ENCODE data around the gene CHADL.
A peak's percentile ranks its signal among the peaks of the same experiment; 100 is the strongest.

The CHADL gene

GRCh38 chr22:41230401-41230785 is 10.3 kb downstream of the CHADL start:
- DNase-seq (ENCODE audit: low read depth in 2 of 2): no peak

DNA sequence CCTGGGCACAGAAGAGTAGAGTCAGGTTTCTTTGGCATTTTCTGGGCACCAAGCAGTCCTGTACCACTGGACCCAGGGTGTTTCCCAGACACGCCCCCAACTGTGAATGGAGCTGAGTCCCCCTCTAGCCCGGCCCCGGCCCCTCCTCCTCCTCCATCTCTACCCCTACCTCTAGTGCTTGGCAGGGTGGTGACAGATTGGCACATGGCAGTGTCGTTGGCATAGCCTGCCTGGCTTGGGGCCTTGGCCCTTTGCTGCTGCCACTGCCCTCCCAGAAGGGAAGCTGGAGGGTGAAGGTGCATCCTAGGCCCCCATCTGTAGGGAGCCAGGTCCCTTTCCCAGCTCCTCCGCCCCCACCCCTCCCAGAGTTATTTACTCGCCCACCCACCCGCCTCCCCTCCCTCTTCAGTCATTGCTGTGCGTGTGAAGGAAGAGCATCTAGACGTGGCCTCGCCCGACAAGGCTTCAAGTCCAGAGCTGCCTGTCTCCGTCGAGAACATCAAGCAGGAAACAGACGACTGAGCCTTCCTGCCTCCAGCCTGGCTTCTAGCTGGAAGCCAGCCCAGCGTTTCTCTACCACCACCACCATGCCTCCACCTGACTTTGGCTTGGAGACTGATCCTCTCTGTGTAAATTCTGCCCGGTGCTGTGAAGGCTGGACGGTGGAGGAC is 10.9 kb downstream of the CHADL start:
- DNase-seq (ENCODE audit: low read depth in 2 of 2): no peak

GRCh38 chr22:41229215-41229614 is 11.5 kb downstream of the CHADL start:
- DNase-seq (ENCODE audit: low read depth in 2 of 2): no peak

- no peak for DNase-seq (ENCODE audit: low read depth in 2 of 2)
These were observed 13.7 kb downstream of the CHADL start for GRCh38 chr22:41226723-41227655.

GRCh38 chr22:41223535-41223934 is 17.2 kb downstream of the CHADL start:
- DNase-seq (ENCODE audit: low read depth in 2 of 2): no peak

DNA sequence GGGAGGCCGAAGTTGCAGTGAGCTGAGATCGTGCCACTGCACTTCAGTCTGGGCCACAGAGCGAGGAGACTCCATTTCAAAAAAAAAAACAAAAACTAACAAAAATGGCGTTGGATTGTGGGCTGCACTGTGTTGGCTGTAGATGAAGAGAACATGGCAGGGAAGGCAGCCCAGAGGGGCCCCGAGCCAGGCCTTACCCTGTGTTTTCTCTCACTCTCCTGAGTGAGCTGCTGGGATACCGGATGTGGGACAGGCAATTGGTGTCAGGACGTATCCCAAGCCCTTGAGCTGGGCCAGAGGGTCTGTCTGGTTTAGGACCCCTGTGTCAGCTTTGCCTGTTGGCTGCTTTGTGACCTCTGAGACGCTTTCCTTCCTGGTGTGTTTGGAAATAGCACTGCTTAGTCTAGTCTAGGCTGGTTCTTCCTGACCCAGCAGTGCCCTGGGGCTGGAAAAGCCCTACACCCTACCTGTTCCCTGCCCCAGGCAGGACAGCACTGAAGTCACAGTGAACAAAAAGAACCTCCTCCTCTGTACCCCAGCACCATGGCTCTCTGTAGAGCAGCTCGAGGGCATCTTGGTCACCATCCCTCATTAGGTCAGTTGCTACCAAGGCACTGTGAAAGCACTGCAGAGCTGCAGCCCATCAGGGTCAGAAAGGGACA is 17.8 kb downstream of the CHADL start:
- no peak for DNase-seq (ENCODE audit: low read depth in 2 of 2)

DNA sequence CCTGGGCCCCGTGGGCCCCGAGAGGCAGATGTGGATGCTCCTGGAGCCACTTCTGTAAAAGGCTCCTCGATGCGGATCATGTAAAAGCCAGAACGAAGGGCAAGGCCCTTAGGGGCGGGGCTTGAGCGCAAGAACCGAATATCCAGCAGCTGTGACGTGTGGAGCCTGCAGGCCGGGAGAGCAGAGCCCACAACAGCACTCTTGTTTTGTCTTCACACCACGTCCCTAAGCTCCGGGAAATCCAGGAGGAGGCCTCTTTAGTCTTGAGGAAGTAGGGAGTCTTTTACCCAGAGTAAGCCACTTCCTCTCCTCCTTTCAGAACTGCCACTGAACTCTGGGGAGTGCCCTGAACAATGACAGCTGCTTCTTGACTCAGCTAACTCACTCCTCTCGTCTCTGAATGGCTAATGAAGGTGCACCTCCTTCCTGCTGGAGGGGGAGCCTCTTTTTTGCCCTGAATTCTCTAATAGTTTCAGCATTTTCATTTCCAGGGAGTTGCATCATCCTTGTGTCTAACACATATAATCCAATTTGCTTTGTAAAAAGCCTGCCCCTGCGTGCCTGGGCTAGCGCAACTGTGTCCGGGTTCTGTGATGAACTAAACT is 23.1 kb downstream of the CHADL start:
- DNase-seq (ENCODE audit: low read depth in 2 of 2): no peak

- no peak for DNase-seq (ENCODE audit: low read depth in 2 of 2)
These were observed 23.7 kb downstream of the CHADL start for GRCh38 chr22:41216984-41217383.

- DNase-seq (ENCODE audit: low read depth in 2 of 2): no peak
These were observed 24.8 kb downstream of the CHADL start for GRCh38 chr22:41215926-41216325.

DNA sequence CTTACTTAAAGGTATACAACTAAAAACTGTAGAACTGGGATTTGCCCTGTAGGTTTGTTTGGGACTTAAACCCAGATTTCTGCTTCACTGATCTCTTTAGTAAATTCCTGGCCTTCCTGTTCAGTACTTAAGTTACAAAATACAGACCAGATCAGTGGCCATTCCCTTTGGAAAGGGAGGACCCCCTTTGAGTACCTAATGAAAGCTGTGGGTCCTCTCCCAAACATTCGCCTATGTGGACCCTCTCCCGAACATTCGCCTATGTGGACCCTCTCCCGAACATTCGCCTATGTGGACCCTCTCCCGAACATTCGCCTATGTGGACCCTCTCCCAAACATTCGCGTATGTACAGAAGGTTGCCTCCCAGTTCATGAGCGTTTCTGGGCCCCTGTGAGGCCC is 25.3 kb downstream of the CHADL start:
- no peak for DNase-seq (ENCODE audit: low read depth in 2 of 2)

DNA sequence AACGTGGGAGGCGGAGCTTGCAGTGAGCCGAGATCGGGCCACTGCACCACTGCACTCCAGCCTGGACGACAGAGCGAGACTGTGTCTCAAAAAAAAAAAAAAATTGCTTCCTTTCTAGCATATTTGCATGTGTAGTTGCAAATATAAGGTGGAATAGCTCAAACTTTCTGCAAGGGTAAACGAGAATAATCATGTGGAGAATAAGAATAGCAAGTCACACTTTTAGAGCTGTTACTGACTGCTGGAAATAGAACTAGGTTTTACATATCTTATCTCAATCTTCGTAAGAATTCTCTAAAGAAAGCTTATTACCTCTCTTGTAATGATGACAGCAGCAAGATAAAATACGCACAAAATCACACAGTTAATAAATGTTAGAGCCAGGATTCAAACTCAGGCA is 34.0 kb downstream of the CHADL start:
- DNase-seq (ENCODE audit: low read depth in 2 of 2): no peak

DNA sequence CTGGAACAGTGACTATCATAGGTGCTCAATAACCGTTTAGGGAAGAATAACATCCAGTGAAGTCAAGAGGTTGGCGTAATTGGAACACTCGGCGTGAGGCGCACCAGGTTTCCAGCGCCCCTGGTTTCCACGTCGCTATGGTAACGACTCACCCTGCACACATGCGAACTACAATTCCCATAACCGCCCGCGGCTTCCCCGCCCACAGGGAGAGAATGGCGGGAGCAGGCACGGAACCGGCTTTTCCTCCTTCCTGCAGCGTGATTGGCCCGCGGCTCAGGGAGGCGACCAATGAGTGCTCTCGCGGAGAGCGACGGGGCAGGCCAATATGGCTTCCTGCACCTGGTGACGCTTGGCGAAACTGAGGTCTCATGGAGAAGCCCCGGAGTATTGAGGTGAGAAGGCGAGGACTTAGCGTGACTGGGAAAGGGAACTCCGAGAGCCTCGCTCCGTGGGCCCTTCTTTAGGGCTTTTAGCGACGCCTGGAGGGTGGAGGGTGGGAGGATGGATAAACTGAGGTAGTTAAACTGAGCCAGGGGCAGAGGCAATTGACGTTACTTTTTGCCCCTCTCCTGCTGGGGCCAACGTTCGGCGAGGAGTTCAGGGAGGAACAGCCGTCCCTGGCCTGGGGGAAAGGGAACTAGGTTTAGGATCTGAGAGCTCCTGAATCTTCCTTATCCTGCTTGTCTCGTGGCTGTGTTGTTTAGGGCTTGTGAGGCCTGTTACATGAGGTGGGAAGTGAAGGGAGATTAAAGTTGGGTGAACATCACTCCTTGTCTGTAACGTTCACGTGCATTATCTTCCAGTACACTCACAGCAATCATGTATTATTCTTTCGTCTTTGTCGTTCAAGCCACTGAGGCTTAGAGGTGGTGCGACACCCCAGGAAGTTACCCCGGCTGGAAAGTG is 35.5 kb downstream of the CHADL start, which contains the start of gene L3MBTL2:
L3MBTL2 (plus strand) TSS at position 321 of the 909 bp plus-strand sequence; CDS start at position 372, 51 bp downstream.
- peak; percentile 94 to 97 for DNase-seq (ENCODE audit: low read depth in 2 of 2)

- no peak for DNase-seq (ENCODE audit: low read depth in 2 of 2)
These were observed 36.7 kb downstream of the CHADL start for GRCh38 chr22:41204066-41204465.

DNA sequence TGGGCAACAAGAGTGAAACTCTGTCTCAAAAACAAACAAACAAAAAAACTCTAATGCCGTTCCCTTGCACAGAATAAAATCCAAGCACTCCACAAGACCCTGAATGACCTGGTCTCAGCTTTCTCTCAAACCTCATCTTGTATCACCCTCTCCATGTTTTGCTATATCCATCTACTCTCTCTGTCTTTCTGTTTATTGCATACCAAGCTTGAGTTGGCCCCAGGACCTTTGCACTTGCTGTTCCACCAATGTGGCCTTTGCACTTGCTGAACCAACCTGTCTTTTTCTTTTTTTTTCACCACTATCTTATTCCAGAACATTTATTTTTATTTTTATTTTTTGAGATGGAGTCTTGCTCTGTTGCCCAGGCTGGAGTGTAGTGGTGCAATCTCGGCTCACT is 37.6 kb downstream of the CHADL start:
- DNase-seq (ENCODE audit: low read depth in 2 of 2): no peak

DNA sequence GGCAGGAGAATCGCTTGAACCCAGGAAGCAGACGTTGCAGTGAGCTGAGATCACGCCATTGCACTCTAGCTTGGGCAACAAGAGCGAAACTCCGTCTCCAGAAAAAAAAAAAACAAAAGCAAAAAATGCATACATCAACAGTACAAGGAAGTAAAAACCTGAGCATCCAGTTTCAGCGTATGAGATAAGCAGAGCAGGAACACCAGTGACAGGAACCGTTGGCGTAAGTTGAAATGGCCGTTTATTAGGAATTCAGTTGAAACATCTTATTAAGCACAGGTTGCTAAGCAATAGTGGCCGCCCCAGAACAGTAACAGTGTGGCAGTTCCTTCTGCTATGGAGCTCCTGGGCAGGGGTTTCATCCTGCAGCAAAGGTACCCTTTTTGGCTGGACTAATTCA is 39.6 kb downstream of the CHADL start:
- no peak for DNase-seq (ENCODE audit: low read depth in 2 of 2)

- peak in 1 of 2 donors; percentile 7 for DNase-seq (ENCODE audit: low read depth in 2 of 2)
These were observed 42.6 kb downstream of the CHADL start for GRCh38 chr22:41198027-41198580.

- peak; percentile 59 to 72 for DNase-seq (ENCODE audit: low read depth in 2 of 2)
These were observed 43.4 kb downstream of the CHADL start for GRCh38 chr22:41197038-41197972.

DNA sequence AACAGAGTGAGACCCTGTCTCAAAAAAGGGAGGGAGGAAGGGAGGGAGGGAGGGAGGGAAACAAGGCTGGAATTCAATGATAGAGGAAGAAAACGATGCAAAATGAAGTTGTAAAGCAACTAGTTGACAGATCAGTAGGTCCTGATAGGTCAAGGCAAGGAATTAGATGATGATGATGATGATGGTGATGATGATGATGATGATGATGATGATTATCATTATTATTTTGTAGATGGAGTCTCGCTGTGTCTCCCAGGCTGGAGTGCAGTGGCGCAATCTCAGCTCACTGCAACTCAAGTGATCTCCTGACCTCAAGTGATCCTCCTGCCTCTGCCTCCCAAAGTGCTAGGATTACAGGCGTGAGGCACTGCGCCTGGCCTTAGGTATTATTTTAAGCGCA is 46.9 kb downstream of the CHADL start:
- DNase-seq (ENCODE audit: low read depth in 2 of 2): no peak

GRCh38 chr22:41191467-41191866 is 49.3 kb downstream of the CHADL start:
- no peak for DNase-seq (ENCODE audit: low read depth in 2 of 2)

DNA sequence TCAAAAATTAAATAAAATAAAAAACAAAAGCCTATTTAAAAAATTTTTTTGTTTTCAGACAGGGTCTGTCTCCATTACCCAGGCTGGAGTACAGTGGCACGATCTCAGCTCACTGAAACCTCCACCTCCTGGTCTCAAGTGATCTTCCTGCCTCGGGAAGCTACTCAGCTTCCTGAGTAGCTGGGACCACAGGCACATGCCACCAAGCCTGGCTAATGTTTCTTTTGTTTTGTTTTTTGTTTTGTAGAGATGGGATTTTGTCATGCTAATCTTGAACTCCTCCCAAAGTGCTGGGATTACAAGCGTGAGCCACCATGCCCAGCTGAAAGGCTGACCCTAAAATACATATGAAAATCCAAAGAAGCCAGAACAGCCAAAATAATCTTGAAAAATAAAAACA is 56.1 kb downstream of the CHADL start:
- no peak for DNase-seq (ENCODE audit: low read depth in 2 of 2)
